Endodermal cell (in vitro differentiated cells): ENCODE measurements around the gene ZP1. TPM values are rescaled to one million over a fixed set of nuclear protein-coding genes. Genes with fewer than 3 reads are reported as not detected.

Experiments
- DNase-seq: peaks from one replicate; pipeline ENCODE4 v3.0.0-alpha.2; 2017
- H3K27ac ChIP-seq: 2 replicates; pipeline ENCODE4 v1.5.1; 2013; ENCODE audit warnings: mild to moderate bottlenecking, low read depth, low read length, moderate library complexity
- H3K27me3 ChIP-seq: 2 replicates; pipeline ENCODE4 v1.6.1; 2013; ENCODE audit warnings: mild to moderate bottlenecking, low read length, moderate library complexity; ENCODE audit not compliant: insufficient read depth, control insufficient read depth, poor library complexity, severe bottlenecking
- H3K36me3 ChIP-seq: 2 replicates; pipeline ENCODE4 v1.7.0; 2013; ENCODE audit warnings: mild to moderate bottlenecking, low read length, moderate library complexity; ENCODE audit not compliant: control insufficient read depth, insufficient read depth
- H3K4me1 ChIP-seq: one replicate; pipeline ENCODE4 v1.7.0; 2013; ENCODE audit warnings: low read length; ENCODE audit not compliant: control insufficient read depth, insufficient read depth
- H3K4me3 ChIP-seq: 2 replicates; pipeline ENCODE4 v1.5.1; 2013; ENCODE audit warnings: mild to moderate bottlenecking, low read length, moderate library complexity
- H3K9ac ChIP-seq: 2 replicates; pipeline ENCODE4 v1.6.1; 2013; ENCODE audit warnings: mild to moderate bottlenecking, low read length, moderate library complexity; ENCODE audit not compliant: poor library complexity, severe bottlenecking; ENCODE audit errors: extremely low read depth
- H3K9me3 ChIP-seq: 2 replicates; pipeline ENCODE4 v1.6.1; 2013; ENCODE audit warnings: mild to moderate bottlenecking, low read length, moderate library complexity; ENCODE audit not compliant: control insufficient read depth
- H3K27ac Mint-ChIP-seq: 2 replicates; pipeline ENCODE4 v1.8.0; 2020; ENCODE audit warnings: mixed read lengths
- H3K27me3 Mint-ChIP-seq: 2 replicates; pipeline ENCODE4 v1.8.0; 2021; ENCODE audit warnings: mild to moderate bottlenecking, mixed read lengths; ENCODE audit not compliant: insufficient read depth
- H3K36me3 Mint-ChIP-seq: 2 replicates; pipeline ENCODE4 v1.8.0; 2020; ENCODE audit warnings: low read depth, mixed read lengths
- H3K4me1 Mint-ChIP-seq: 2 replicates; pipeline ENCODE4 v1.8.0; 2020; ENCODE audit warnings: mixed read lengths
- H3K4me3 Mint-ChIP-seq: 2 replicates; pipeline ENCODE4 v1.8.0; 2020; ENCODE audit warnings: mild to moderate bottlenecking, moderate library complexity, mixed read lengths
- H3K9me3 Mint-ChIP-seq: 2 replicates; pipeline ENCODE4 v1.8.0; 2020; ENCODE audit warnings: mild to moderate bottlenecking, mixed read lengths
- CTCF ChIP-seq: fragments of 200-600 bp; sonication (generic); conservative IDR thresholded peaks from 2 replicates; pipeline ENCODE4 v1.5.0; 2021; ENCODE audit warnings: antibody characterized with exemption, mild to moderate bottlenecking
- WGBS, 2 experiments: methylation state at CpG; one replicate each; pipeline versions ENCODE4 v1.1.5 to v1.1.7; 2013; ENCODE audit warnings: missing lambda C conversion rate in 2 of 2, mixed read lengths in 1 of 2; ENCODE audit not compliant: insufficient coverage in 1 of 2, insufficient read length in 1 of 2; 5-methylcytosine and 5-hydroxymethylcytosine counted together
- total RNA-seq, 2 donors: library from RNA; stranded (reverse); fragmentation: NEBNext Ultra II Directional in 1 of 2; extraction: Animal tissue kit (Norgen Biotek cat#: 25700) in 1 of 2; gene quantifications; 2 replicates in 1 of 2; 3 replicates in 1 of 2; pipeline ENCODE4 v1.2.1, GENCODE V29; 2021

Gene ZP1
- total RNA-seq, 2 donors from 2014 or later, result not detected

DNA sequence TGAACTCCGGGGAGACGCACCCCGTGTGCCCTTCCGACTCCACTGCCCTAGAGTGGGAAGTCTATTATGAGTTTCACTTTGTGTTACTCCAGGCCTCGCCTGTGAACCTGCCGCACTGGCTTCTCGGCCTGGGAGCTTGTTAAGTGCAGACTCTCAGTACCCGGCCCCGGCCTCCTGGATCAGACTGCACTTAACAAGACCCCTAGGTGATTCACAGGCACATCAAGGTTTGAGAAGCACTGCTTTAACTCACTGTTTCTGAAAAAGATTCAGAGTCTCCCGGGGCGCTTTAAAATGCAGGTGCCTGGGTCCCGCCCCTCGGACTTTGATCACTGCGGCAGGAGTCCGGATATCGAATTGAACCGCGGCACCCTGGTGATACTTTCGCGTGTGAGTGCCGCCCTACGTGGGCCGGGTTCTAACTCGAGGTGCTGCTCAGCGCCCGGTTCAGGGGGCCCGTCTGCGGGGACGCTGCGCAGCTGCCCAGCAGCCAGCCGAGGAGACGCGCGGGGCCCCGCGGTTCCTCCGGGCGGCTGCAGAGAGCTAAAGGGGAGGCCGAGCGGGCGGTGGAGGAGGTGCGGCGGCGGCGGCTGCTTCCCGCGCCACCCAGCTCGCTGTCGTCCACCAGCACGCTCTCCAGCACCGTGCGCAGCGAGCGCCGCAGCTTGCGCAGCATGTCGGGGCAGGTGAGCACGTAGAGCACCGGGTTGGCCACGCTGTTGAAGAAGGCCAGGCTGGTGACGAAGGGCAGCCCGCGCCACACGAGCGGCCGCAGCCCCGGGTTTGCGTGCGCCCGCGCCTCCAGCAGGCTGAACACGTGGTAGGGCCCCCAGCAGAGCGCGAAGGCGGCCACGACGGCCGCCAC lies 15.0 kb upstream of the ZP1 start:
- Mint-ChIP-seq H3K27ac (no peak overlapping the region), H3K4me3 (peak overlapping the region; percentile 32), H3K27me3 (peaks cover 44% of the 10 kb centered on the region), H3K9me3 (no peaks in the 10 kb centered on the region), H3K36me3 (peaks cover 25% of the 10 kb centered on the region), H3K4me1 (peaks cover 4% of the 10 kb centered on the region)
- Histone ChIP-seq H3K4me3 (no peak overlapping the region), H3K9me3 (no peaks in the 10 kb centered on the region), H3K27ac (no peak overlapping the region), H3K27me3 (peaks cover 14% of the 10 kb centered on the region), H3K9ac (no peak overlapping the region), H3K4me1 (no peaks in the 10 kb centered on the region), H3K36me3 (peaks cover 5% of the 10 kb centered on the region)
- no peak for TF ChIP-seq CTCF
- WGBS, 2 experiments, result 58 to 60% methylated on average over 47 to 78 of the region's 78 CpGs
- DNase-seq, result peak; percentile 76

DNA sequence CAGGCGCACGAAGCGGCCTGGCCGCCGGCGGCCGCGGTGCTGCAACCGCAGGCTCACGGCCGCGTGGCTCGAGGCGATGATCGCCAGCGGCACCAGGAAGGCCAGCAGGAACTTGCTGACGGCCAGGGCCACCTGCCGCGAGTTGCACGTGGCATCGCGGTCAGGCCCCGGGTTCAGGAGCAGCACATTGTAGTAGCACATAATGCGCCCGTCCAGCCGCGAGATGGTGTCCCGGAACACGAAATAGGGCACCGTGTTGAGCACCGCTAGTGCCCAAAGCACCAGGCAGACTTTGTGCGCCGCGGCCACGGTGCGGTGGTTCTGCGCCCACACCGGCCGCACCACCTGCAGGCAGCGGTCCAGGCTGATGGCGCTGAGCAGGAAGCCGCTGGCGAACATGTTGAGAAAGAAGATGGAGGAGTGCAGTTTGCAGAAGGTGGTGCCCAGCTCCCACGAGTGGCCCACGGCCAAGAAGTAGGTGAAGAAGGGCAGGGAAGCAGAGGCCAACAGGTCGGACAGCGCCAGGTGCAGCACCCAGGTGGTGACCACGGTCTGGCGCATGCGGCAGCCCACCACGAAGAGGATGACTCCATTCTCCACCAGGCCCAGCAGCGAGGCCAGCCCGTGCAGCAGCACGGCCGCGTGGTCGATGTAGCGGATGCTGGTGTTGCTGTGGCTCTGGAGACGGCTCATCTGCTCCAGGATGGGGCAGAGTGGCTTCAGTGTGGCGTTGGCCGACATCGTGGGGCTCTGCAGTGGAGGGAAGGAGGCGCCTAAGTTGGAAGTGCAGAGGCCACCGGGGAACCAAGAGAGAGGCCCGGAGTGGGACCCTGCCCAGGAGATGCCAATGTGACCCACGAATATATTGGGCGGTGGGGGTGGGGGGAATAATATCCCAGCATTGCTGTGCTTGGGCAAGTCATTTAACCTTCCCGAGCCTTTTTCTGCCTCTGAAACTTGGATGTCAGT lies 14.1 kb upstream of the ZP1 start:
- no peak overlapping the region for H3K4me3 ChIP-seq
- no peak overlapping the region for H3K9ac ChIP-seq
- no peaks in the 10 kb centered on the region for H3K9me3 Mint-ChIP-seq
- no peaks in the 10 kb centered on the region for H3K9me3 ChIP-seq
- 95 to 96% methylated on average over 53 to 68 of the region's 68 CpGs for WGBS, 2 experiments
- peaks cover 47% of the 10 kb centered on the region for H3K27me3 Mint-ChIP-seq
- no peak overlapping the region for H3K4me3 Mint-ChIP-seq
- no peak for TF ChIP-seq CTCF
- H3K27ac ChIP-seq, result no peak overlapping the region
- H3K27me3 ChIP-seq, result peaks cover 14% of the 10 kb centered on the region
- H3K27ac Mint-ChIP-seq, result no peak overlapping the region
- peaks cover 25% of the 10 kb centered on the region for H3K36me3 Mint-ChIP-seq
- H3K36me3 ChIP-seq, result peaks cover 5% of the 10 kb centered on the region
- H3K4me1 Mint-ChIP-seq, result peaks cover 4% of the 10 kb centered on the region
- H3K4me1 ChIP-seq, result no peaks in the 10 kb centered on the region
- DNase-seq, result no peak

DNA sequence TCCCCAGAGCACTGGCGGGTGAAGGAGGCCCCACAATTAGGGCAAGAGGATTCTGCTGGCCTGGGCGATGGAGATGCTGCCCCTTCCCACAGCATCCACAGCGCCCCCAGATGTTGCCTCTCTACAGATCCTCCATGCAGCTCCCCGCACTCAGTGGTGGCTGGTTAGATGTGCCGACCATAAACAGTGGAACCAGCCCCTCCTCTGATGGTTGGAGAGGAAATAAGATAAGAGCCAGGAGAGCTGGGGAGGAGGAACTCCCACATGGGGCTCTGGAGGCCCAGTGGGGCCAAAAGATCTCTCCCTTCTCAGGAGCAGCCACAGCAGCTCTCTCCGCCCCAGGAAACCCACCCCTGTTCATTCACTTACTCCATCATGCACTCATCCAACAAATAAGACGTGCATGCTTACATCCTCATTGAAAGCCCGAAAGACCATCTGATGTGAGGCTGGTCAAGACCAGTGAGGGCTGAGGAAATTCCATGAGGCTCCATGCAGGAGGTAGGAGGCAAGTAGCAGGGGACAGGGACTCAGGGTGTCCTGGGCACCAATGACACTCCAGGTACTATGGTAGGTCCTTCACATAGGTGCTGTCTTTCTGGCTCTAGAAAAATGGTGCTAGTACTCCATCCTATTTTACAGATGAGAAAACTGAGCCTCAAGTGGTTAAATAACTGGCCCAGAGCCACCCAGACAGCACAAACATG lies 13.0 kb upstream of the ZP1 start:
- DNase-seq, result no peak
- Mint-ChIP-seq H3K9me3 (no peaks in the 10 kb centered on the region), H3K27ac (no peak overlapping the region), H3K4me1 (peaks cover 4% of the 10 kb centered on the region), H3K36me3 (peaks cover 18% of the 10 kb centered on the region), H3K27me3 (peaks cover 49% of the 10 kb centered on the region), H3K4me3 (no peak overlapping the region)
- Histone ChIP-seq H3K27ac (no peak overlapping the region), H3K9ac (no peak overlapping the region), H3K36me3 (peaks cover 5% of the 10 kb centered on the region), H3K4me1 (no peaks in the 10 kb centered on the region), H3K4me3 (no peak overlapping the region), H3K9me3 (no peaks in the 10 kb centered on the region), H3K27me3 (peaks cover 14% of the 10 kb centered on the region)
- TF ChIP-seq CTCF, result no peak
- WGBS, 2 experiments, result 88 to 89% methylated on average over 6 to 8 of the region's 8 CpGs
